Measurements from ENCODE around the gene RLF. TPM values are rescaled to one million over a fixed set of nuclear protein-coding genes. Genes with fewer than 3 reads are reported as not detected.

The RLF gene
- total and polyA plus RNA-seq, 2 donors (not counting 1 experiment from before 2014, with no cell fraction given) = 7.8 to 21.9 TPM

GRCh38 chr1:40241362-40241761, 80.2 kb downstream of the RLF start:
- WGBS (ENCODE audit: insufficient coverage) = 67% methylated on average over 1 of the region's 1 CpG
- intact Hi-C loops (cut with micrococcal nuclease) = no loop called here
- no peaks in the 10 kb centered on the region for H3K9me3 Mint-ChIP-seq (ENCODE audit: insufficient read depth)
- H3K36me3 ChIP-seq (replicated peaks in 1 of 2; ENCODE audit: control extremely low read depth in 1 of 2, control insufficient read depth in 1 of 2, extremely low read depth in 1 of 2, insufficient read depth in 2 of 2, low read length in 1 of 2) = peaks cover 6 to 27% of the 10 kb centered on the region in 2 experiments
- no peak for DNase-seq
- TF ChIP-seq EZH2 (IDR thresholded peaks at IDR 0.05; ENCODE audit: borderline replicate concordance, insufficient read depth, low read depth, low read length, poor library complexity, severe bottlenecking) = no peak
- TF ChIP-seq, protein P1, sequence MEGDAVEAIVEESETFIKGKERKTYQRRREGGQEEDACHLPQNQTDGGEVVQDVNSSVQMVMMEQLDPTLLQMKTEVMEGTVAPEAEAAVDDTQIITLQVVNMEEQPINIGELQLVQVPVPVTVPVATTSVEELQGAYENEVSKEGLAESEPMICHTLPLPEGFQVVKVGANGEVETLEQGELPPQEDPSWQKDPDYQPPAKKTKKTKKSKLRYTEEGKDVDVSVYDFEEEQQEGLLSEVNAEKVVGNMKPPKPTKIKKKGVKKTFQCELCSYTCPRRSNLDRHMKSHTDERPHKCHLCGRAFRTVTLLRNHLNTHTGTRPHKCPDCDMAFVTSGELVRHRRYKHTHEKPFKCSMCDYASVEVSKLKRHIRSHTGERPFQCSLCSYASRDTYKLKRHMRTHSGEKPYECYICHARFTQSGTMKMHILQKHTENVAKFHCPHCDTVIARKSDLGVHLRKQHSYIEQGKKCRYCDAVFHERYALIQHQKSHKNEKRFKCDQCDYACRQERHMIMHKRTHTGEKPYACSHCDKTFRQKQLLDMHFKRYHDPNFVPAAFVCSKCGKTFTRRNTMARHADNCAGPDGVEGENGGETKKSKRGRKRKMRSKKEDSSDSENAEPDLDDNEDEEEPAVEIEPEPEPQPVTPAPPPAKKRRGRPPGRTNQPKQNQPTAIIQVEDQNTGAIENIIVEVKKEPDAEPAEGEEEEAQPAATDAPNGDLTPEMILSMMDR (IDR thresholded peaks at IDR 0.05) = no peak
- no peak overlapping the region for H3K4me3 Mint-ChIP-seq
- H3K4me2 ChIP-seq (replicated peaks; ENCODE audit: low read depth, low read length, poor library complexity, severe bottlenecking) = no peak overlapping the region
- no peak overlapping the region for H3K9ac ChIP-seq (ENCODE audit: low read length)
- ChIA-PET CTCF (interaction anchor here (0.8 to 2.6 kb wide), 3 partner anchors 14 to 97 kb away, joined by 3 to 13 read pairs (median 4); no protein-coding TSS in a partner anchor), POLR2A (no interaction called here)
- H3K4me3 ChIP-seq (ENCODE audit: control extremely low read depth in 1 of 5, extremely low read depth in 1 of 5, insufficient read depth in 1 of 5, low read depth in 2 of 5, low read length in 4 of 5) = no peak overlapping the region
- peaks cover 8% of the 10 kb centered on the region for H3K4me1 Mint-ChIP-seq
- no peak for ATAC-seq (ENCODE audit: low read depth)
- H3K27me3 Mint-ChIP-seq = no peaks in the 10 kb centered on the region
- H3K9me3 ChIP-seq (ENCODE audit: control extremely low read depth in 1 of 3, control insufficient read depth in 2 of 3, insufficient read depth in 1 of 3, low read length in 2 of 3) = no peaks in the 10 kb centered on the region
- H3K27me3 ChIP-seq (replicated peaks in 1 of 4; ENCODE audit: control extremely low read depth in 1 of 4, control insufficient read depth in 3 of 4, insufficient read depth in 4 of 4, low read length in 3 of 4) = no peaks in the 10 kb centered on the region
- no peak overlapping the region for H2AFZ ChIP-seq (ENCODE audit: insufficient read depth, low read depth, low read length, poor library complexity, severe bottlenecking)
- no peaks in the 10 kb centered on the region for H3K4me1 ChIP-seq (ENCODE audit: control insufficient read depth in 2 of 2, insufficient read depth in 2 of 2, low read length in 2 of 2)
- no peaks in the 10 kb centered on the region for H3K79me2 ChIP-seq (ENCODE audit: control insufficient read depth, insufficient read depth, low read length)
- H3K27ac Mint-ChIP-seq = peak overlapping the region; percentile 4
- no peak overlapping the region for H3K27ac ChIP-seq (ENCODE audit: low read length in 2 of 2)
- H4K20me1 ChIP-seq (ENCODE audit: control insufficient read depth, insufficient read depth, low read length, poor library complexity, severe bottlenecking) = no peaks in the 10 kb centered on the region

- CTCF ChIA-PET = interaction anchor here (0.6 to 2.6 kb wide), 4 partner anchors 35 to 95 kb away, joined by 3 to 13 read pairs (median 3); no protein-coding TSS in a partner anchor
- H3K4me1 Mint-ChIP-seq = peaks cover 8% of the 10 kb centered on the region
- H2AFZ ChIP-seq (ENCODE audit: insufficient read depth, low read depth, low read length, poor library complexity, severe bottlenecking) = no peak overlapping the region
- no peaks in the 10 kb centered on the region for H3K9me3 ChIP-seq (ENCODE audit: control extremely low read depth in 1 of 3, control insufficient read depth in 2 of 3, insufficient read depth in 1 of 3, low read length in 2 of 3)
- peaks cover 0 to 9% of the 10 kb centered on the region in 2 experiments for H3K36me3 ChIP-seq (replicated peaks in 1 of 2; ENCODE audit: control extremely low read depth in 1 of 2, control insufficient read depth in 1 of 2, extremely low read depth in 1 of 2, insufficient read depth in 2 of 2, low read length in 1 of 2)
- no peak overlapping the region for H3K4me3 ChIP-seq (ENCODE audit: control extremely low read depth in 1 of 5, extremely low read depth in 1 of 5, insufficient read depth in 1 of 5, low read depth in 2 of 5, low read length in 4 of 5)
- TF ChIP-seq EZH2 (IDR thresholded peaks at IDR 0.05; ENCODE audit: borderline replicate concordance, insufficient read depth, low read depth, low read length, poor library complexity, severe bottlenecking) = no peak
- TF ChIP-seq, protein P1 (IDR thresholded peaks at IDR 0.05) = no peak
- H3K9ac ChIP-seq (ENCODE audit: low read length) = no peak overlapping the region
- no peaks in the 10 kb centered on the region for H3K79me2 ChIP-seq (ENCODE audit: control insufficient read depth, insufficient read depth, low read length)
- intact Hi-C loops (cut with micrococcal nuclease) = no loop called here
- H3K9me3 Mint-ChIP-seq (ENCODE audit: insufficient read depth) = no peaks in the 10 kb centered on the region
- no peak overlapping the region for H3K27ac ChIP-seq (ENCODE audit: low read length in 2 of 2)
- ATAC-seq (ENCODE audit: low read depth) (no peak), DNase-seq (no peak)
- no CpG with 5 or more reads among the region's 2 CpGs for WGBS (ENCODE audit: insufficient coverage)
- no peaks in the 10 kb centered on the region for H3K27me3 Mint-ChIP-seq
- H3K27ac Mint-ChIP-seq = no peak overlapping the region
- no peaks in the 10 kb centered on the region for H4K20me1 ChIP-seq (ENCODE audit: control insufficient read depth, insufficient read depth, low read length, poor library complexity, severe bottlenecking)
- H3K4me2 ChIP-seq (replicated peaks; ENCODE audit: low read depth, low read length, poor library complexity, severe bottlenecking) = no peak overlapping the region
- H3K27me3 ChIP-seq (replicated peaks in 1 of 4; ENCODE audit: control extremely low read depth in 1 of 4, control insufficient read depth in 3 of 4, insufficient read depth in 4 of 4, low read length in 3 of 4) = no peaks in the 10 kb centered on the region
- no peaks in the 10 kb centered on the region for H3K4me1 ChIP-seq (ENCODE audit: control insufficient read depth in 2 of 2, insufficient read depth in 2 of 2, low read length in 2 of 2)
- POLR2A ChIA-PET = interaction anchor here (0.7 kb wide), 1 partner anchor 428 kb away, joined by 5 read pairs; no protein-coding TSS in a partner anchor
- H3K4me3 Mint-ChIP-seq = no peak overlapping the region
Measured at GRCh38 chr1:40243351-40243750, 82.2 kb downstream of the RLF start.

Data from B cell (primary cell).